IPS-20b (cell line): ENCODE data around the gene CRADD.
A peak's percentile ranks its signal among the peaks of the same experiment; 100 is the strongest.
"Not testable (repeated sequence)": the region's sequence is repeated elsewhere in the genome, so short reads cannot be mapped to it uniquely, and the experiment has no call there.

Experiments
- H3K27ac ChIP-seq: one replicate; pipeline ENCODE4 v1.5.1; 2013; ENCODE audit warnings: low read length
- H3K27me3 ChIP-seq: 2 replicates; pipeline ENCODE4 v1.6.1; 2013; ENCODE audit warnings: mild to moderate bottlenecking, low read length, inconsistent platforms; ENCODE audit not compliant: insufficient read depth
- H3K36me3 ChIP-seq: 2 replicates; pipeline ENCODE4 v1.6.1; 2013; ENCODE audit warnings: low read depth, mild to moderate bottlenecking, inconsistent platforms, low read length, moderate library complexity; ENCODE audit not compliant: insufficient read depth
- H3K4me1 ChIP-seq: 2 replicates; pipeline ENCODE4 v1.6.1; 2013; ENCODE audit warnings: mild to moderate bottlenecking, control low read depth, inconsistent platforms, low read length, moderate library complexity; ENCODE audit not compliant: insufficient read depth
- H3K4me3 ChIP-seq: 2 replicates; pipeline ENCODE4 v1.5.1; 2013; ENCODE audit warnings: mild to moderate bottlenecking, low read length, inconsistent platforms
- H3K9ac ChIP-seq: 2 replicates; pipeline ENCODE4 v1.6.1; 2013; ENCODE audit warnings: low read depth, mild to moderate bottlenecking, inconsistent platforms, low read length, moderate library complexity
- H3K9me3 ChIP-seq: 2 replicates; pipeline ENCODE4 v1.6.1; 2013; ENCODE audit warnings: mild to moderate bottlenecking, low read depth, low read length, inconsistent platforms; ENCODE audit not compliant: insufficient read depth

Gene CRADD

GRCh38 chr12:93677195-93678064, at the start of gene CRADD:
Gene CRADD (plus strand): TSS chr12:93677375.
- Histone ChIP-seq H3K36me3 (no peaks in the 10 kb centered on the region), H3K27ac (peak within 1 kb of the TSS; percentile 53)

GRCh38 chr12:93632383-93632782, 44.8 kb upstream of the CRADD start:
- Histone ChIP-seq H3K27ac (no peak overlapping the region), H3K27me3 (no peaks in the 10 kb centered on the region)

More at GRCh38 chr12:93677195-93678064, at the start of gene CRADD:
- Histone ChIP-seq H3K4me1 (peaks cover 16% of the 10 kb centered on the region), H3K4me3 (peak within 1 kb of the TSS; percentile 89), H3K9ac (peak within 1 kb of the TSS; percentile 90), H3K27me3 (no peaks in the 10 kb centered on the region), H3K9me3 (no peaks in the 10 kb centered on the region)

GRCh38 chr12:93634416-93634815, 42.8 kb upstream of the CRADD start:
- Histone ChIP-seq H3K9me3 (no peaks in the 10 kb centered on the region; the same call in 1 of the 2 replicates), H3K9ac (no peak overlapping the region), H3K4me1 (0 out of 2 replicates have a peak, but pooled peaks cover 4% of the 10 kb centered on the region), H3K27ac (no peak overlapping the region), H3K27me3 (no peaks in the 10 kb centered on the region), H3K4me3 (no peak overlapping the region), H3K36me3 (no peaks in the 10 kb centered on the region)

More at GRCh38 chr12:93632383-93632782, 44.8 kb upstream of the CRADD start:
- Histone ChIP-seq H3K36me3 (no peaks in the 10 kb centered on the region), H3K4me1 (no peaks in the 10 kb centered on the region), H3K4me3 (no peak overlapping the region), H3K9ac (no peak overlapping the region), H3K9me3 (no peaks in the 10 kb centered on the region; the same call in 1 of the 2 replicates)

GRCh38 chr12:93636708-93637107, 40.5 kb upstream of the CRADD start:
- no peaks in the 10 kb centered on the region for H3K27me3 ChIP-seq
- no peak overlapping the region for H3K9ac ChIP-seq
- H3K27ac ChIP-seq = no peak overlapping the region
- H3K4me1 ChIP-seq = 0 out of 2 replicates have a peak, but pooled peaks cover 4% of the 10 kb centered on the region
- H3K36me3 ChIP-seq = no peaks in the 10 kb centered on the region
- H3K9me3 ChIP-seq = no peaks in the 10 kb centered on the region; the same call in 1 of the 2 replicates
- no peak overlapping the region for H3K4me3 ChIP-seq

GRCh38 chr12:93638095-93638494, 39.1 kb upstream of the CRADD start:
- Histone ChIP-seq H3K27me3 (no peaks in the 10 kb centered on the region), H3K9me3 (no peaks in the 10 kb centered on the region), H3K27ac (no peak overlapping the region), H3K36me3 (no peaks in the 10 kb centered on the region), H3K9ac (no peak overlapping the region), H3K4me1 (0 out of 2 replicates have a peak, but pooled peaks cover 4% of the 10 kb centered on the region), H3K4me3 (no peak overlapping the region)

GRCh38 chr12:93638954-93639353, 38.2 kb upstream of the CRADD start:
- Histone ChIP-seq H3K4me3 (no peak overlapping the region), H3K9me3 (no peaks in the 10 kb centered on the region), H3K27me3 (no peaks in the 10 kb centered on the region), H3K36me3 (no peaks in the 10 kb centered on the region), H3K9ac (no peak overlapping the region), H3K27ac (no peak overlapping the region), H3K4me1 (0 out of 2 replicates have a peak, but pooled peaks cover 4% of the 10 kb centered on the region)

GRCh38 chr12:93639406-93639805, 37.8 kb upstream of the CRADD start:
- Histone ChIP-seq H3K27ac (no peak overlapping the region), H3K27me3 (no peaks in the 10 kb centered on the region), H3K4me1 (0 out of 2 replicates have a peak, but pooled peaks cover 4% of the 10 kb centered on the region), H3K36me3 (no peaks in the 10 kb centered on the region), H3K4me3 (no peak overlapping the region), H3K9me3 (no peaks in the 10 kb centered on the region), H3K9ac (no peak overlapping the region)

GRCh38 chr12:93641380-93641779, 35.8 kb upstream of the CRADD start:
- H3K27me3 ChIP-seq, H3K36me3 ChIP-seq, H3K9ac ChIP-seq, H3K9me3 ChIP-seq, H3K4me1 ChIP-seq, H3K27ac ChIP-seq, H3K4me3 ChIP-seq: not testable (repeated sequence)

- H3K4me3 ChIP-seq = no peak overlapping the region
- H3K36me3 ChIP-seq = no peaks in the 10 kb centered on the region
- no peak overlapping the region for H3K9ac ChIP-seq
- no peaks in the 10 kb centered on the region for H3K27me3 ChIP-seq
- no peaks in the 10 kb centered on the region for H3K9me3 ChIP-seq
- 0 out of 2 replicates have a peak, but pooled peaks cover 4% of the 10 kb centered on the region for H3K4me1 ChIP-seq
- H3K27ac ChIP-seq = no peak overlapping the region
Observed at GRCh38 chr12:93642751-93643150, 34.4 kb upstream of the CRADD start.

GRCh38 chr12:93645702-93646101, 31.5 kb upstream of the CRADD start:
- Histone ChIP-seq H3K9me3 (no peaks in the 10 kb centered on the region), H3K4me1 (no peaks in the 10 kb centered on the region), H3K4me3 (no peak overlapping the region; the same call in 1 of the 2 replicates), H3K9ac (no peak overlapping the region), H3K27ac (no peak overlapping the region), H3K36me3 (no peaks in the 10 kb centered on the region), H3K27me3 (no peaks in the 10 kb centered on the region)

GRCh38 chr12:93650626-93651025, 26.5 kb upstream of the CRADD start:
- Histone ChIP-seq H3K4me3 (no peak overlapping the region), H3K9me3 (no peaks in the 10 kb centered on the region), H3K27ac (no peak overlapping the region)

GRCh38 chr12:93653079-93653478, 24.1 kb upstream of the CRADD start:
- no peak overlapping the region for H3K27ac ChIP-seq
- no peak overlapping the region for H3K9ac ChIP-seq
- H3K4me1 ChIP-seq = no peaks in the 10 kb centered on the region
- H3K9me3 ChIP-seq = no peaks in the 10 kb centered on the region
- no peaks in the 10 kb centered on the region for H3K36me3 ChIP-seq
- H3K27me3 ChIP-seq = no peaks in the 10 kb centered on the region
- no peak overlapping the region for H3K4me3 ChIP-seq

More at GRCh38 chr12:93650626-93651025, 26.5 kb upstream of the CRADD start:
- no peaks in the 10 kb centered on the region for H3K27me3 ChIP-seq
- no peaks in the 10 kb centered on the region for H3K36me3 ChIP-seq
- no peak overlapping the region for H3K9ac ChIP-seq
- no peaks in the 10 kb centered on the region for H3K4me1 ChIP-seq
